Gastrocnemius medialis (tissue), 4 donors: ENCODE measurements around the gene FAM177A1.

Source experiments
- CTCF ChIP-seq, 5 experiments: fragments of 450-650 bp in 3 of 5; fragments of 200-600 bp in 2 of 5; sonication (generic) in 2 of 5; IDR thresholded peaks in 4 of 5; conservative IDR thresholded peaks in 1 of 5; 1 replicate in 4 of 5; 2 replicates in 1 of 5; pipeline ENCODE4 v1.5.1; 2016 to 2019; ENCODE audit warnings: antibody characterized with exemption in 5 of 5, mild to moderate bottlenecking in 3 of 5, moderate library complexity in 3 of 5
- POLR2A ChIP-seq, 2 donors: fragments of 450-650 bp; IDR thresholded peaks; one replicate each; pipeline ENCODE4 v1.6.1; 2017; ENCODE audit warnings: antibody characterized with exemption in 2 of 2, mild to moderate bottlenecking in 2 of 2, moderate library complexity in 2 of 2

- no peak for TF ChIP-seq CTCF (IDR thresholded peaks at IDR 0.05 in 4 of 5, conservative IDR thresholded peaks at IDR 0.05 in 1 of 5)
- no peak for TF ChIP-seq POLR2A (IDR thresholded peaks at IDR 0.05)
These were observed 29.5 kb upstream of the FAM177A1 start for GRCh38 chr14:35016568-35016967.
